OCI-LY7 (cell line): ENCODE results near the gene PDZK1IP1. TPM values are rescaled to one million over a fixed set of nuclear protein-coding genes. Genes with fewer than 3 reads are reported as not detected.

Experiments
- BruUV-seq: library from RNA; stranded (reverse); fragments of 400-500 nt; replicated peaks from 2 replicates; lab custom pipeline; 2021; lab: Mats Ljungman, UMichigan
- CTCF ChIA-PET: fragments of 300-600 bp; sonication (Branson Sonifier 250); formaldehyde crosslinking; loops from one replicate; lab custom pipeline; 2022; ENCODE audit warnings: antibody characterized with exemption; ENCODE audit not compliant: unreplicated experiment; lab: Charles Lee
- POLR2A ChIA-PET: fragments of 300-600 bp; sonication (Branson Sonifier 250); formaldehyde crosslinking; loops from one replicate; lab custom pipeline; 2022; ENCODE audit warnings: antibody characterized with exemption; lab: Charles Lee
- DNase-seq: peaks from one replicate; pipeline ENCODE4 v3.0.0-alpha.2; 2015; ENCODE audit warnings: low spot score
- H2AFZ ChIP-seq: fragments of 200-600 bp; sonication (generic), shearing (Covaris generic); 2 replicates; pipeline ENCODE4 v1.6.1; 2014; ENCODE audit warnings: mild to moderate bottlenecking, antibody characterized with exemption, low read length, moderate library complexity
- H3K27ac ChIP-seq: fragments of 200-600 bp; sonication (generic); 2 replicates; pipeline ENCODE4 v1.5.1; 2014; ENCODE audit warnings: mixed run types, low read depth, mild to moderate bottlenecking, moderate library complexity, low read length, inconsistent platforms; ENCODE audit not compliant: poor library complexity, severe bottlenecking
- H3K36me3 ChIP-seq: fragments of 200-600 bp; sonication (generic); 2 replicates; pipeline ENCODE4 v1.6.1; 2014; ENCODE audit warnings: mild to moderate bottlenecking, antibody characterized with exemption, low read length, moderate library complexity, mixed read lengths; ENCODE audit not compliant: insufficient read depth
- H3K4me1 ChIP-seq: fragments of 200-600 bp; sonication (generic); 2 replicates; pipeline ENCODE4 v1.5.1; 2014; ENCODE audit warnings: mild to moderate bottlenecking, low read length; ENCODE audit not compliant: insufficient read depth, poor library complexity, severe bottlenecking
- H3K4me2 ChIP-seq: fragments of 200-600 bp; sonication (generic); 2 replicates; pipeline ENCODE4 v1.6.1; 2014; ENCODE audit warnings: mild to moderate bottlenecking, low read length
- H3K4me3 ChIP-seq: fragments of 200-600 bp; sonication (generic); 2 replicates; pipeline ENCODE4 v1.5.1; 2014; ENCODE audit warnings: mild to moderate bottlenecking, low read depth, low read length; ENCODE audit not compliant: poor library complexity, severe bottlenecking
- H3K79me2 ChIP-seq: fragments of 200-600 bp; sonication (generic); 2 replicates; pipeline ENCODE4 v1.6.1; 2016; ENCODE audit warnings: low read depth, mild to moderate bottlenecking, low read length, moderate library complexity, mixed read lengths; ENCODE audit not compliant: insufficient read depth
- H3K9me2 ChIP-seq: fragments of 200-600 bp; sonication (generic); 2 replicates; pipeline ENCODE4 v1.6.1; 2016; ENCODE audit warnings: mild to moderate bottlenecking, low read length, mixed read lengths; ENCODE audit not compliant: insufficient read depth
- H3K9me3 ChIP-seq: fragments of 200-600 bp; sonication (generic); 2 replicates; pipeline ENCODE4 v1.6.1; 2014; ENCODE audit warnings: mild to moderate bottlenecking, mixed run types, low read length, mixed read lengths
- H4K20me1 ChIP-seq: fragments of 200-600 bp; sonication (generic); 2 replicates; pipeline ENCODE4 v1.6.1; 2014; ENCODE audit warnings: mild to moderate bottlenecking, antibody characterized with exemption, low read length, moderate library complexity, mixed read lengths; ENCODE audit not compliant: insufficient read depth
- CTCF ChIP-seq: fragments of 200-600 bp; sonication (generic); conservative IDR thresholded peaks from 2 replicates; pipeline ENCODE4 v1.5.1; 2014; ENCODE audit warnings: mild to moderate bottlenecking, antibody characterized with exemption, low read length, moderate library complexity, mixed read lengths
- EZH2phosphoT487 ChIP-seq: fragments of 200-600 bp; sonication (generic); IDR thresholded peaks from 2 replicates; pipeline ENCODE4 v1.6.1; 2018; ENCODE audit warnings: low read depth, borderline replicate concordance, mild to moderate bottlenecking, mixed run types, antibody characterized with exemption, low read length, moderate library complexity, mixed read lengths
- intact Hi-C: fragments of 100-400 bp; cut with micrococcal nuclease; formaldehyde crosslinking; loops from one replicate; pipeline ENCODE4 v1.10.0; 2022; ENCODE audit not compliant: unreplicated experiment
- total RNA-seq, 2 experiments: library from RNA; depleted of rRNA in 1 of 2; stranded (reverse); fragments of >200 nt in 1 of 2; shearing (Covaris generic) in 1 of 2; gene quantifications; 2 replicates each; pipeline ENCODE4 v1.2.3, GENCODE V29; 2014 to 2022

The PDZK1IP1 gene
- total RNA-seq, 2 experiments from 2014 or later, result not detected

- Histone ChIP-seq H3K9me3 (no peaks in the 10 kb centered on the region), H4K20me1 (no peaks in the 10 kb centered on the region), H3K9me2 (no peaks in the 10 kb centered on the region), H3K4me2 (no peak overlapping the region), H3K4me3 (no peak overlapping the region), H3K4me1 (peaks cover 6% of the 10 kb centered on the region), H3K79me2 (no peaks in the 10 kb centered on the region), H3K36me3 (no peaks in the 10 kb centered on the region), H3K27ac (no peak overlapping the region), H2AFZ (no peak overlapping the region)
- BruUV-seq, result no TSS peak
- TF ChIP-seq EZH2phosphoT487 (no peak), CTCF (no peak)
- ChIA-PET POLR2A (no interaction called here), CTCF (no interaction called here)
- no peak for DNase-seq
- intact Hi-C loops, result no loop called here
Observed at GRCh38 chr1:47230692-47231300, 41.0 kb upstream of the PDZK1IP1 start.

- H2AFZ ChIP-seq, result no peak overlapping the region
Observed at GRCh38 chr1:47229886-47230691, 40.3 kb upstream of the PDZK1IP1 start.

GRCh38 chr1:47229031-47229885 is 39.4 kb upstream of the PDZK1IP1 start:
- ChIA-PET POLR2A (no interaction called here), CTCF (no interaction called here)
- BruUV-seq, result no TSS peak

More at GRCh38 chr1:47229886-47230691, 40.3 kb upstream of the PDZK1IP1 start:
- no TSS peak for BruUV-seq
- H3K79me2 ChIP-seq, result no peaks in the 10 kb centered on the region
- H3K4me1 ChIP-seq, result no peaks in the 10 kb centered on the region
- CTCF ChIA-PET, result no interaction called here
- no peak for TF ChIP-seq EZH2phosphoT487
- no peak overlapping the region for H3K4me3 ChIP-seq
- DNase-seq, result no peak
- no peaks in the 10 kb centered on the region for H4K20me1 ChIP-seq
- no peak overlapping the region for H3K4me2 ChIP-seq
- no peaks in the 10 kb centered on the region for H3K9me2 ChIP-seq
- intact Hi-C loops, result no loop called here
- H3K27ac ChIP-seq, result no peak overlapping the region
- POLR2A ChIA-PET, result no interaction called here
- no peaks in the 10 kb centered on the region for H3K9me3 ChIP-seq
- H3K36me3 ChIP-seq, result no peaks in the 10 kb centered on the region

More at GRCh38 chr1:47229031-47229885, 39.4 kb upstream of the PDZK1IP1 start:
- no peaks in the 10 kb centered on the region for H3K9me3 ChIP-seq
- no peak overlapping the region for H3K4me2 ChIP-seq
- no peak for DNase-seq
- H3K9me2 ChIP-seq, result no peaks in the 10 kb centered on the region
- TF ChIP-seq CTCF (no peak), EZH2phosphoT487 (no peak)
- H2AFZ ChIP-seq, result no peak overlapping the region
- H3K27ac ChIP-seq, result no peak overlapping the region
- H4K20me1 ChIP-seq, result no peaks in the 10 kb centered on the region
- no peak overlapping the region for H3K4me3 ChIP-seq
- no peaks in the 10 kb centered on the region for H3K79me2 ChIP-seq
- H3K36me3 ChIP-seq, result no peaks in the 10 kb centered on the region
- no peaks in the 10 kb centered on the region for H3K4me1 ChIP-seq
- intact Hi-C loops, result no loop called here
